Loucy (cell line): Measurements from ENCODE around the gene USHBP1.

Experiments
- H2AFZ ChIP-seq: fragments of 200-600 bp; sonication (generic); 2 replicates; pipeline ENCODE4 v1.6.0; 2016; ENCODE audit warnings: antibody characterized with exemption, mild to moderate bottlenecking, low read length, moderate library complexity
- H3F3A ChIP-seq: fragments of 200-600 bp; 2 replicates; pipeline ENCODE4 v1.6.0; 2016; ENCODE audit warnings: antibody characterized with exemption, low read depth, mild to moderate bottlenecking
- H3K27me3 ChIP-seq: fragments of 200-600 bp; sonication (generic); 2 replicates; pipeline ENCODE4 v1.6.1; 2014; ENCODE audit warnings: low read length, mild to moderate bottlenecking; ENCODE audit not compliant: insufficient read depth, poor library complexity, severe bottlenecking
- H3K36me3 ChIP-seq: fragments of 200-600 bp; sonication (generic); 2 replicates; pipeline ENCODE4 v1.6.1; 2016; ENCODE audit warnings: low read length; ENCODE audit not compliant: insufficient read depth
- H3K4me1 ChIP-seq: fragments of 200-600 bp; sonication (generic); 2 replicates; pipeline ENCODE4 v1.5.1; 2014; ENCODE audit warnings: low read length, mild to moderate bottlenecking; ENCODE audit not compliant: insufficient read depth, poor library complexity, severe bottlenecking
- H3K4me2 ChIP-seq: fragments of 200-600 bp; sonication (generic); 2 replicates; pipeline ENCODE4 v1.6.0; 2014; ENCODE audit warnings: antibody characterized with exemption, low read length, low read depth, mild to moderate bottlenecking; ENCODE audit not compliant: poor library complexity, severe bottlenecking
- H3K4me3 ChIP-seq: fragments of 200-600 bp; sonication (generic); 2 replicates; pipeline ENCODE4 v1.5.1; 2014; ENCODE audit warnings: low read length, mild to moderate bottlenecking, mixed read lengths; ENCODE audit not compliant: poor library complexity, severe bottlenecking
- H3K79me2 ChIP-seq: fragments of 200-600 bp; sonication (generic); 2 replicates; pipeline ENCODE4 v1.6.1; 2014; ENCODE audit warnings: low read length; ENCODE audit not compliant: insufficient read depth
- H3K9ac ChIP-seq: fragments of 200-600 bp; sonication (generic); 2 replicates; pipeline ENCODE4 v1.6.0; 2014; ENCODE audit warnings: mild to moderate bottlenecking, low read depth, low read length, moderate library complexity; ENCODE audit not compliant: poor library complexity, severe bottlenecking
- H3K9me2 ChIP-seq: fragments of 200-600 bp; sonication (generic); replicated peaks from 2 replicates; pipeline ENCODE4 v1.6.1; 2016; ENCODE audit warnings: low read depth, low read length, mixed read lengths
- H3K9me3 ChIP-seq: fragments of 200-600 bp; sonication (generic); 2 replicates; pipeline ENCODE4 v1.6.1; 2014; ENCODE audit warnings: mild to moderate bottlenecking, antibody characterized with exemption, low read length, low read depth; ENCODE audit not compliant: insufficient read depth
- H4K20me1 ChIP-seq: fragments of 200-600 bp; sonication (generic); 2 replicates; pipeline ENCODE4 v1.6.0; 2014; ENCODE audit warnings: antibody characterized with exemption, low read length, mild to moderate bottlenecking; ENCODE audit not compliant: insufficient read depth, poor library complexity, severe bottlenecking
- CTCF ChIP-seq: fragments of 200-600 bp; sonication (generic); conservative IDR thresholded peaks from 2 replicates; pipeline ENCODE4 v1.5.1; 2014; ENCODE audit warnings: mild to moderate bottlenecking, antibody characterized with exemption, low read length
- EZH2phosphoT487 ChIP-seq: fragments of 200-600 bp; IDR thresholded peaks from 2 replicates; pipeline ENCODE4 v1.6.1; 2018; ENCODE audit warnings: antibody characterized with exemption, mild to moderate bottlenecking, moderate library complexity, borderline replicate concordance

The USHBP1 gene

GRCh38 chr19:17259934-17260333 is 4.6 kb downstream of the USHBP1 start:
- Histone ChIP-seq H3K9me2 (no peaks in the 10 kb centered on the region), H3K36me3 (no peaks in the 10 kb centered on the region), H3K9ac (no peak overlapping the region), H4K20me1 (no peaks in the 10 kb centered on the region), H3K79me2 (no peaks in the 10 kb centered on the region), H3K4me2 (no peak overlapping the region), H3K4me3 (no peak overlapping the region), H3F3A (no peaks in the 10 kb centered on the region), H3K9me3 (peaks cover 4% of the 10 kb centered on the region; the same call in 1 of the 2 replicates), H3K4me1 (peaks cover 6% of the 10 kb centered on the region), H2AFZ (no peak overlapping the region), H3K27me3 (no peaks in the 10 kb centered on the region)
- no peak for TF ChIP-seq CTCF
- TF ChIP-seq EZH2phosphoT487: no peak

- H3K27me3 ChIP-seq: no peaks in the 10 kb centered on the region
- peaks cover 4% of the 10 kb centered on the region; the same call in 1 of the 2 replicates for H3K9me3 ChIP-seq
- TF ChIP-seq CTCF (no peak), EZH2phosphoT487 (no peak)
- no peaks in the 10 kb centered on the region for H4K20me1 ChIP-seq
- no peak overlapping the region for H3K4me3 ChIP-seq
- H3K9ac ChIP-seq: no peak overlapping the region
- no peaks in the 10 kb centered on the region for H3K9me2 ChIP-seq
- H2AFZ ChIP-seq: no peak overlapping the region
- no peaks in the 10 kb centered on the region for H3K79me2 ChIP-seq
- H3K36me3 ChIP-seq: no peaks in the 10 kb centered on the region
- H3K4me1 ChIP-seq: no peaks in the 10 kb centered on the region
- no peaks in the 10 kb centered on the region for H3F3A ChIP-seq
- no peak overlapping the region for H3K4me2 ChIP-seq
Observed at GRCh38 chr19:17259118-17259780, 5.3 kb downstream of the USHBP1 start.

- H3K36me3 ChIP-seq: no peaks in the 10 kb centered on the region
- H3K9me3 ChIP-seq: peaks cover 4% of the 10 kb centered on the region; the same call in 1 of the 2 replicates
- H3K4me2 ChIP-seq: no peak overlapping the region
- no peaks in the 10 kb centered on the region for H3F3A ChIP-seq
- TF ChIP-seq CTCF (no peak), EZH2phosphoT487 (no peak)
- no peaks in the 10 kb centered on the region for H3K4me1 ChIP-seq
- H3K9me2 ChIP-seq: no peaks in the 10 kb centered on the region
- H3K9ac ChIP-seq: no peak overlapping the region
- no peaks in the 10 kb centered on the region for H3K79me2 ChIP-seq
- no peaks in the 10 kb centered on the region for H4K20me1 ChIP-seq
- H3K27me3 ChIP-seq: no peaks in the 10 kb centered on the region
- H2AFZ ChIP-seq: no peak overlapping the region
- H3K4me3 ChIP-seq: no peak overlapping the region
Observed at GRCh38 chr19:17256130-17256529, 8.4 kb downstream of the USHBP1 start.
